SK-N-SH treated with all-trans-retinoic acid at 6 μM for 48 hours (cell line): ENCODE data around the gene ABCD2.

ENCODE experiments used
- ATAC-seq: fragments of 200-7000 bp; cut with Tn5 transposase; 3 replicates; pipeline ENCODE4 v1.9.1; 2020; ENCODE audit warnings: mild to moderate bottlenecking, moderate library complexity
- ARNTL ChIP-seq: fragments of 450-650 bp; formaldehyde crosslinking; IDR thresholded peaks from 2 replicates; pipeline ENCODE4 v1.5.0; 2020; ENCODE audit warnings: low read depth, mild to moderate bottlenecking, moderate library complexity, borderline replicate concordance
- CSDC2 ChIP-seq: fragments of 250-450 bp; sonication (Bioruptor Pico); IDR thresholded peaks from 2 replicates; pipeline ENCODE4 v1.5.0; 2020; ENCODE audit warnings: mild to moderate bottlenecking, moderate library complexity
- CSRNP3 ChIP-seq: fragments of 250-450 bp; sonication (Bioruptor Pico); IDR thresholded peaks from 2 replicates; pipeline ENCODE4 v1.5.1; 2021; ENCODE audit warnings: mild to moderate bottlenecking, moderate library complexity
- GLIS3 ChIP-seq: fragments of 250-450 bp; sonication (Bioruptor Pico); IDR thresholded peaks from 2 replicates; pipeline ENCODE4 v1.5.0; 2020; ENCODE audit warnings: mild to moderate bottlenecking, moderate library complexity
- POU6F1 ChIP-seq: fragments of 250-450 bp; sonication (Bioruptor Pico); IDR thresholded peaks from 2 replicates; pipeline ENCODE4 v1.8.0; 2021; ENCODE audit warnings: low read depth, mild to moderate bottlenecking, moderate library complexity, borderline replicate concordance
- PPARA ChIP-seq: fragments of 250-450 bp; sonication (Bioruptor Pico); IDR thresholded peaks from 2 replicates; pipeline ENCODE4 v1.5.0; 2020; ENCODE audit warnings: mild to moderate bottlenecking, borderline replicate concordance
- RARB ChIP-seq: fragments of 250-450 bp; sonication (Bioruptor Pico); IDR thresholded peaks from 2 replicates; pipeline ENCODE4 v1.8.0; 2021; ENCODE audit warnings: mild to moderate bottlenecking, moderate library complexity
- SNAI2 ChIP-seq: fragments of 250-450 bp; sonication (Bioruptor Pico); IDR thresholded peaks from 2 replicates; pipeline ENCODE4 v1.5.0; 2020; ENCODE audit warnings: mild to moderate bottlenecking, moderate library complexity
- TCF4 ChIP-seq: fragments of 250-450 bp; sonication (Bioruptor Pico); IDR thresholded peaks from 2 replicates; pipeline ENCODE4 v1.8.0; 2021; ENCODE audit warnings: mild to moderate bottlenecking, moderate library complexity, borderline replicate concordance
- ZC3H10 ChIP-seq: fragments of 250-450 bp; sonication (Bioruptor Pico); IDR thresholded peaks from 2 replicates; pipeline ENCODE4 v1.5.1; 2021; ENCODE audit warnings: mild to moderate bottlenecking, moderate library complexity
- ZNF565 ChIP-seq: fragments of 450-650 bp; formaldehyde crosslinking; conservative IDR thresholded peaks from 2 replicates; pipeline ENCODE4 v1.5.0; 2020; ENCODE audit warnings: low read depth, mild to moderate bottlenecking, moderate library complexity
- ZNF70 ChIP-seq: fragments of 450-650 bp; formaldehyde crosslinking; IDR thresholded peaks from 2 replicates; pipeline ENCODE4 v1.5.0; 2020; ENCODE audit warnings: mild to moderate bottlenecking, moderate library complexity
- ZNF8 ChIP-seq: fragments of 450-650 bp; formaldehyde crosslinking; IDR thresholded peaks from 2 replicates; pipeline ENCODE4 v1.5.0; 2020; ENCODE audit warnings: mild to moderate bottlenecking, moderate library complexity
- TF ChIP-seq, protein P1 (sequence below): fragments of 250-450 bp; sonication (Bioruptor Pico); IDR thresholded peaks from 2 replicates; pipeline ENCODE4 v1.8.0; 2020; ENCODE audit warnings: mild to moderate bottlenecking, moderate library complexity, borderline replicate concordance

The ABCD2 gene

DNA sequence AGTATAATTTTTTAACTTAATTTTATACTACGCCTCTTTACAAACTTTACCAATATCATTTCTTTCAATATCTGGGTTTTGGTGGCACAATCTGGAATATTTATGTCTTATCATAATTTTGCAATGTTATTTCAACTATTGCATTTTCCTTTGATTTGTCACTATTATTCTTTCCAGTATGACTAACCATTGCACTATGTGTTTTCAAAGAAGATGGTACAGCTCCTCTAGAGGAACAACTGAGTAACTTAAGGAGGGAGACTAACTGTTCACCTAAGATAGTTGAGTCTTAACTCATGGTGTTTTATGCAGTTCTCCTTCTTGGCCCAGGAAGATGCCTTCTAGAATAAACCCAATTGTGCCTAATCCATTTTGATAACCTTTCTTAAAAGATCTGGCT is 116.2 kb downstream of the ABCD2 start:
- no peak for TF ChIP-seq POU6F1 (CRISPR knock-in tag)
- TF ChIP-seq PPARA (CRISPR knock-in tag) = no peak
- no peak for TF ChIP-seq RARB (CRISPR knock-in tag)
- TF ChIP-seq SNAI2 (CRISPR knock-in tag) = no peak
- TF ChIP-seq ZNF565 = no peak
- no peak for TF ChIP-seq ARNTL (CRISPR knock-in tag)

GRCh38 chr12:39502726-39503125 is 116.9 kb downstream of the ABCD2 start:
- TF ChIP-seq PPARA (CRISPR knock-in tag) (no peak), TCF4 (no peak), ZNF565 (no peak), ZNF8 (CRISPR knock-in tag) (no peak), SNAI2 (CRISPR knock-in tag) (no peak), RARB (CRISPR knock-in tag) (no peak), ZNF70 (CRISPR knock-in tag) (no peak), CSDC2 (CRISPR knock-in tag) (no peak), ZC3H10 (CRISPR knock-in tag) (no peak), GLIS3 (no peak), CSRNP3 (CRISPR knock-in tag) (no peak)
- TF ChIP-seq, protein P1, sequence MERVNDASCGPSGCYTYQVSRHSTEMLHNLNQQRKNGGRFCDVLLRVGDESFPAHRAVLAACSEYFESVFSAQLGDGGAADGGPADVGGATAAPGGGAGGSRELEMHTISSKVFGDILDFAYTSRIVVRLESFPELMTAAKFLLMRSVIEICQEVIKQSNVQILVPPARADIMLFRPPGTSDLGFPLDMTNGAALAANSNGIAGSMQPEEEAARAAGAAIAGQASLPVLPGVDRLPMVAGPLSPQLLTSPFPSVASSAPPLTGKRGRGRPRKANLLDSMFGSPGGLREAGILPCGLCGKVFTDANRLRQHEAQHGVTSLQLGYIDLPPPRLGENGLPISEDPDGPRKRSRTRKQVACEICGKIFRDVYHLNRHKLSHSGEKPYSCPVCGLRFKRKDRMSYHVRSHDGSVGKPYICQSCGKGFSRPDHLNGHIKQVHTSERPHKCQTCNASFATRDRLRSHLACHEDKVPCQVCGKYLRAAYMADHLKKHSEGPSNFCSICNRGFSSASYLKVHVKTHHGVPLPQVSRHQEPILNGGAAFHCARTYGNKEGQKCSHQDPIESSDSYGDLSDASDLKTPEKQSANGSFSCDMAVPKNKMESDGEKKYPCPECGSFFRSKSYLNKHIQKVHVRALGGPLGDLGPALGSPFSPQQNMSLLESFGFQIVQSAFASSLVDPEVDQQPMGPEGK (CRISPR knock-in tag) = no peak
- ATAC-seq = no peak

More for the DNA sequence above, 116.2 kb downstream of the ABCD2 start:
- ATAC-seq = peak; percentile 54; the same call in 2 of the 3 replicates
